GM12873 (cell line): Measurements from ENCODE around the gene CARTPT.

Experiments used
- TF ChIP-seq, protein P1 (sequence below): IDR thresholded peaks from 2 replicates; pipeline ENCODE4 v1.5.1; 2012; ENCODE audit warnings: low read depth, mild to moderate bottlenecking, moderate library complexity, low read length, control low read depth; ENCODE audit not compliant: insufficient read depth; ENCODE audit errors: missing control alignments

The CARTPT gene

DNA sequence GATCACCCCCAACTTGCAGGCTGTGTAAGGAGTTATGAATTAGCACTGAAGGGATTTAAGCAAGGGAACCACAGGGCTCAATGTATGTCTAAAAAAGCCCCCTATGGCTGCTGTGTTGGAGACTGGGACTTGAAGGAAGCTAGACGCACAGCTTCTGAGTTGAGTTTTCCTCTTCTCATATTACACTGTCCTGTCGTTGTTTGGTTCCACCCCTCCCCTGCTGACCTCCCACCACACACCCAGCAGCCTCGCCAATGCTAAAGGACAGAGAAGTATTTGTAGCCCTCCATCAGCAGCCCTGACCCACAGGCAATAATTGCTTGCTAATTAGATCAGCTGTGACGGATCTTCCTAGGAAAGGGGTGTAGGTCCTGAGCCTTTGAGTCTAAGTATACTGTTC is 15.1 kb upstream of the CARTPT start:
- TF ChIP-seq, protein P1, sequence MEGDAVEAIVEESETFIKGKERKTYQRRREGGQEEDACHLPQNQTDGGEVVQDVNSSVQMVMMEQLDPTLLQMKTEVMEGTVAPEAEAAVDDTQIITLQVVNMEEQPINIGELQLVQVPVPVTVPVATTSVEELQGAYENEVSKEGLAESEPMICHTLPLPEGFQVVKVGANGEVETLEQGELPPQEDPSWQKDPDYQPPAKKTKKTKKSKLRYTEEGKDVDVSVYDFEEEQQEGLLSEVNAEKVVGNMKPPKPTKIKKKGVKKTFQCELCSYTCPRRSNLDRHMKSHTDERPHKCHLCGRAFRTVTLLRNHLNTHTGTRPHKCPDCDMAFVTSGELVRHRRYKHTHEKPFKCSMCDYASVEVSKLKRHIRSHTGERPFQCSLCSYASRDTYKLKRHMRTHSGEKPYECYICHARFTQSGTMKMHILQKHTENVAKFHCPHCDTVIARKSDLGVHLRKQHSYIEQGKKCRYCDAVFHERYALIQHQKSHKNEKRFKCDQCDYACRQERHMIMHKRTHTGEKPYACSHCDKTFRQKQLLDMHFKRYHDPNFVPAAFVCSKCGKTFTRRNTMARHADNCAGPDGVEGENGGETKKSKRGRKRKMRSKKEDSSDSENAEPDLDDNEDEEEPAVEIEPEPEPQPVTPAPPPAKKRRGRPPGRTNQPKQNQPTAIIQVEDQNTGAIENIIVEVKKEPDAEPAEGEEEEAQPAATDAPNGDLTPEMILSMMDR = no peak

DNA sequence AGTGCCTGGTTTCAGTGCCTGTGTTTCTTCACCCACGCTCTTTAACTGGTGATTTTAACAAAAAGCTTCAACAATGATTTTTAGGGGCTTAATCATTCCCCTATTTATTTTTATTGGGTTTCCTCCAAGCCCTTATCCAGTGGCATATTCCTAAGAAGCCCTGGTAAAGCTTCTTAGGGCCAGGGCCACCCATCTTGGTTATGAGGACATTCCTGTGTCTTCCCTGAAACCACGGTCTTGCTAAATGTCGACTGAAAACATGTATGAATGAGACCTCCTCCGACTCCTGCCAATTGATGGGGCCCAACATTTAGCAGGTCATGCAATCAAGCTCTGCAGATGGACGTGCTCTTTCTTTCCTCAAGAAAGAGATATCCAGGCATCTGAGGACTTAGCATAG is 13.7 kb upstream of the CARTPT start:
- TF ChIP-seq, protein P1 = no peak

DNA sequence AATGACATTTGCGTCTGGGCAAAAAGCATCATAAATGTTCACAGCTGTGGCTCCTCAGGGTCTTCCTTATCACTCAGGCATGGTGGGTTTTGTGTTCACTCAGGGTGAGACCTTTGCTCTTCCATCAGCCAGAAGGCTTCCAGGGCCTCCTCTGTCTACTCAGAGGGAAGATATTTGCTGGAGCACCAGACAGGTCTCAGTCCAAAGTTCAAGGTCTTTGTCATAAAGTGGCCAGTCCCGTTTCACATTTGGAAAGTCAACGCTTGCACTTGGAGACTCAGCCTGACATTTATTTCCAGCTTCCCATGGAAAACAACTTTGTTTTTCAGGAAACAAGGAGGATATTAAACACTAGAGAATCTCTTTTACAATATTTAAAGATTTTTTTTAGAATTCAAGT is 12.2 kb upstream of the CARTPT start:
- TF ChIP-seq, protein P1 = no peak

DNA sequence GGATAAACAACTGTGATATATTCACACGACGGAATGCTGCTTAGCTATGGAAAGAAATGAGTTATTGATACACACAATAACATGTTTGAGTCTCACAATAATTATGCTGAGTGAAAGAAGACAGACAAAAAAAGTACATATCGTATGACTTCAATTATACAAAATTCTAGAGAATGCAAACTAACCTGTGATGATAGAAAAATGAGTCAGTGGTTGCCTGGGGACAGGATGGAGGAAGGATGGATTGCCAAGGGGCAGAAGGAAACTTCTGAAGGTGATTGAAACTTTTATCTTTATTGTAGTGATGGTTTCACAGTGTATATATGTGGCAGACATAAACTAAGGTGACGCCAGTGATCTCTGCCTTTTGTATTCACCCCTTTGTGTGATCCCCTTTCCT is 7.5 kb upstream of the CARTPT start:
- TF ChIP-seq, protein P1 = no peak

DNA sequence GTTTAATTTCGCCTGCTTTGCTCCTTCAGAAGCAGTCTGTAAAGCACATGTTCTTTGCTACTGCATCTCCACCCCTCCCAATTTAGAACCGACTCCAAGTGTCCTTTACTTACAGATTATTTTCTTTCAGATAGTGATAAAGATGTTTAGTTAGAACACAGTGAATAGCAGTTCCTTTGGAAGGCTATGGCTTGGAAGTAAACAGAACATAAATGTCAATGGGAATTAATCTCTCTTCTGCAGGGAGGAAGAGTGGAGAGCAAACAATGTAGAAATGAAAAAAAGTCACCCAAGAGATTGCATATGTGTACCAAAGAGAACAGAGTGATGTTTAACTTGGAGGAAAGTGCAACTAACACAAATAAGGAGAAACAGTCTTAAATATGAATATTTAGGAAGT is 4.2 kb upstream of the CARTPT start:
- TF ChIP-seq, protein P1 = no peak

DNA sequence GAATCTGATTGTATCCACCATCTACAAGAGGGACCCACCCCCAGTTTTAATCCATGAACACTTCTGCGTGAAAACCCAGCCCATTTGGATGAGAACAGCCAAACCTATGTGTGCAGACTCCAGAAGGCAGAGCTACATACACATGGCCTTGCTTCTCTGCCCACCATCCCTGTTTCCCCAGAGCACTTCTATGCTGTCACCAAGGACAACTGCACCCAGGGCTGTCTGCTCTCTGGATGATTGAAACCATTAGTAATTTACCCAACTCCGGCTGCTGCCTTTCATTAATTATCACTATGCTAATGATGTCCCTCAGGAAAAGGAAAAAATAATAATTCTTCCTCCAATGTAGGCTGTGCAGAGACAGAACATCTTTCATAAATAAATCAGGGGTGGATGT is 8.9 kb downstream of the CARTPT start:
- TF ChIP-seq, protein P1 = no peak

DNA sequence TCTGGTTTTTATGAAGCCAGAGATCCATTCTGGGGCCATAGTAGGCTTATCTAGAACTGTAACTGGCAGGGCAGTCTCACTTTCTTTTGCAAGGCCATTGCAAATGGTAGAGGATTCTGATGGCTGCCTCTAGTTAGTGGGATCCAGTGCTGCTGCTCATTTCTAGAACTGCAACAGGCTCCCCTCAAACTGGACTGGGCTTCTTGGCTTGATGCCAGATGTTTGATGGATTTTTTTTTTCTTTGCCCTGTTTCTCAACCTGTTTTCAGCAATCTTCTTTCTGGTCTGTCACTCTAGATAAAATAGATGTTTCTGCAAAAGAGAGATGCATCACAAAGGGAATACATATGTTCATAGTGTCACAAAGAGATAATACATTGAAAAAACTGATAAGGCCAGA is 11.9 kb downstream of the CARTPT start:
- TF ChIP-seq, protein P1 = no peak
